Parathyroid adenoma (tissue), 2 donors: ENCODE measurements around the gene PPP2R1B.

Experiments used
- H2AFZ ChIP-seq: fragments of 300-600 bp; sonication (generic); one replicate; pipeline ENCODE4 v1.7.0; 2017; ENCODE audit warnings: antibody characterized with exemption, mild to moderate bottlenecking
- H3K27ac ChIP-seq: fragments of 300-600 bp; sonication (generic); one replicate; pipeline ENCODE4 v1.7.0; 2017
- H3K27me3 ChIP-seq: fragments of 300-600 bp; sonication (generic); one replicate; pipeline ENCODE4 v1.7.0; 2017; ENCODE audit warnings: low read length; ENCODE audit not compliant: control insufficient read depth, insufficient read depth
- H3K36me3 ChIP-seq: fragments of 300-600 bp; sonication (generic); one replicate; pipeline ENCODE4 v1.7.0; 2017; ENCODE audit warnings: low read length; ENCODE audit not compliant: control insufficient read depth, insufficient read depth
- H3K4me1 ChIP-seq: fragments of 300-600 bp; sonication (generic); one replicate; pipeline ENCODE4 v1.7.0; 2017; ENCODE audit warnings: control low read depth
- H3K4me2 ChIP-seq: fragments of 300-600 bp; sonication (generic); one replicate; pipeline ENCODE4 v1.7.0; 2017; ENCODE audit warnings: low read length
- H3K4me3 ChIP-seq: fragments of 300-600 bp; sonication (generic); one replicate; pipeline ENCODE4 v1.7.0; 2017; ENCODE audit warnings: low read depth, low read length
- H3K79me2 ChIP-seq: fragments of 300-600 bp; sonication (generic); one replicate; pipeline ENCODE4 v1.7.0; 2017; ENCODE audit warnings: control low read depth
- H3K9ac ChIP-seq: fragments of 300-600 bp; sonication (generic); one replicate; pipeline ENCODE4 v1.7.0; 2017; ENCODE audit warnings: mild to moderate bottlenecking
- H3K9me3 ChIP-seq: fragments of 300-600 bp; sonication (generic); one replicate; pipeline ENCODE4 v1.7.0; 2017; ENCODE audit warnings: low read length; ENCODE audit not compliant: control insufficient read depth
- TF ChIP-seq, protein P1 (sequence below): fragments of 300-600 bp; sonication (generic); IDR thresholded peaks from one replicate; pipeline ENCODE4 v1.7.0; 2017; ENCODE audit warnings: antibody characterized with exemption, mild to moderate bottlenecking
- donor health status: primary hyperparathyroidism.

The PPP2R1B gene

DNA sequence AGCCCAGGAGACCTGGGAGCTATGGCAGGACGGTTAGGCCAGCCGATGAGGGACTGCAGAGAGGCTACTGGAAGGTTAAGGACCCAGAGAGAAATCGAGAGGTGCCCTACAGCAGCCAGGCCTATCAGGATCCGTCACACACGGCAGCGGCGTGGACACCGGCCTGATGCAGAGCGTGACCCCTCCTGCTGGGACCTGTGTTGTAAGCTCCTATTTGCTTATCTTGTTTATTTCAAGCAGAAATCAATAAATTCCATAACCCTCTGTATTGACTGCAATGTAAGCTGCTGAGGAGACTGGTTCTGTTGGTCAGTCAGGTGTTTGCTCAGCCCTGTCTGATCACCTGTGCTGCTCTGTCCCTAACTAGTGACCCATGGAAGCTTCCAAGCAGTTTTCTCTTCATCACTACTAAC, 39.9 kb downstream of the PPP2R1B start:
- no peaks in the 10 kb centered on the region for H3K27me3 ChIP-seq
- TF ChIP-seq, protein P1, sequence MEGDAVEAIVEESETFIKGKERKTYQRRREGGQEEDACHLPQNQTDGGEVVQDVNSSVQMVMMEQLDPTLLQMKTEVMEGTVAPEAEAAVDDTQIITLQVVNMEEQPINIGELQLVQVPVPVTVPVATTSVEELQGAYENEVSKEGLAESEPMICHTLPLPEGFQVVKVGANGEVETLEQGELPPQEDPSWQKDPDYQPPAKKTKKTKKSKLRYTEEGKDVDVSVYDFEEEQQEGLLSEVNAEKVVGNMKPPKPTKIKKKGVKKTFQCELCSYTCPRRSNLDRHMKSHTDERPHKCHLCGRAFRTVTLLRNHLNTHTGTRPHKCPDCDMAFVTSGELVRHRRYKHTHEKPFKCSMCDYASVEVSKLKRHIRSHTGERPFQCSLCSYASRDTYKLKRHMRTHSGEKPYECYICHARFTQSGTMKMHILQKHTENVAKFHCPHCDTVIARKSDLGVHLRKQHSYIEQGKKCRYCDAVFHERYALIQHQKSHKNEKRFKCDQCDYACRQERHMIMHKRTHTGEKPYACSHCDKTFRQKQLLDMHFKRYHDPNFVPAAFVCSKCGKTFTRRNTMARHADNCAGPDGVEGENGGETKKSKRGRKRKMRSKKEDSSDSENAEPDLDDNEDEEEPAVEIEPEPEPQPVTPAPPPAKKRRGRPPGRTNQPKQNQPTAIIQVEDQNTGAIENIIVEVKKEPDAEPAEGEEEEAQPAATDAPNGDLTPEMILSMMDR, result no peak
- H3K9ac ChIP-seq, result no peak overlapping the region
- H3K36me3 ChIP-seq, result no peaks in the 10 kb centered on the region
- H3K9me3 ChIP-seq, result no peaks in the 10 kb centered on the region
- no peaks in the 10 kb centered on the region for H3K79me2 ChIP-seq
- no peak overlapping the region for H3K4me3 ChIP-seq
- no peak overlapping the region for H3K27ac ChIP-seq
- H3K4me1 ChIP-seq, result peaks cover 9% of the 10 kb centered on the region
- H3K4me2 ChIP-seq, result no peak overlapping the region
- H2AFZ ChIP-seq, result no peak overlapping the region

DNA sequence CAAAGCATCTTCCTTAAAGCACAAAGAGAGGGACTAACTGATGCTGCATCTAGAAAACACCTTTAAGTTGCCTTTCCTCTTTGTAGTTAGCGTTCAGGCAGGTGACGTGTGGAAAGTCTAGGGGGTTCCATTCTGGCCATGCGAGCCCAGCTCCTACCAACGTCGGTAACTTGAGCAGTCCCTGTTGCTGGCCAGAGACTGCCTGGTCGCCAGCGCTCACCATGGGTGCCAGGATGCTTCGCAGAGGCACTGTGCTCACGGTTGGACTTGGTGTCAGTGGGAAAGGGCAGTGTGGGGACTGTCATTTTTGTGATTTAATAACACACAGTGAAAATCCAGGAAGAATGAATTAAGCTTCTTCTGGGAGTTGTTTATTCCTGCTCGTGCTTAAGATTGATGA, 40.6 kb downstream of the PPP2R1B start:
- Histone ChIP-seq H3K36me3 (no peaks in the 10 kb centered on the region), H3K4me3 (no peak overlapping the region), H3K4me1 (peaks cover 9% of the 10 kb centered on the region), H3K79me2 (no peaks in the 10 kb centered on the region), H3K9ac (no peak overlapping the region), H3K9me3 (no peaks in the 10 kb centered on the region), H3K4me2 (no peak overlapping the region), H2AFZ (no peak overlapping the region), H3K27me3 (no peaks in the 10 kb centered on the region), H3K27ac (no peak overlapping the region)
- TF ChIP-seq, protein P1, result no peak

DNA sequence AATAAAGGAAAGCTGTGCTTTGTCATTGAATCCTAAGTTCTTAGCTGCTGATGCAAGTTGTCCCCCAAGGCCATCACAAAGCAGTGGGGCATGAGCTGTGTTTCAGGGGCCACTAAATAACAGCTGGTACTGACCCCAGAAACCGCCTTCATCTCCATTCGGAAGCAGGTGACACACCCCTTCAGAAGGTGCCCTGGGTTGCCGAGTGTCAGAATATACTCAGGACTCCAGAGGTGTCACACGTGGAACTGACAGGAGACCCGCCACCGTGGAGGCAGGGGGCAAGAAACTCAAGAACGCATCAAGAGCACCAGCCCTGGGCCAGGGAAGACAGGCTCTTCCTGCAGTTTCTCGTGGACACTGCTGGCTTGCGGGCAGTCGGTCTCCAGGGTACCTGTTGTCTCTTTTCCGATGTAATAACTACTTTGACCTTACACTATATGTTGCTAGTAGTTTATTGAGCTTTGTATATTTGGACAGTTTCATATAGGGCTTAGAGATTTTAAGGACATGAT, 41.5 kb downstream of the PPP2R1B start:
- Histone ChIP-seq H3K27ac (no peak overlapping the region), H3K36me3 (no peaks in the 10 kb centered on the region)

DNA sequence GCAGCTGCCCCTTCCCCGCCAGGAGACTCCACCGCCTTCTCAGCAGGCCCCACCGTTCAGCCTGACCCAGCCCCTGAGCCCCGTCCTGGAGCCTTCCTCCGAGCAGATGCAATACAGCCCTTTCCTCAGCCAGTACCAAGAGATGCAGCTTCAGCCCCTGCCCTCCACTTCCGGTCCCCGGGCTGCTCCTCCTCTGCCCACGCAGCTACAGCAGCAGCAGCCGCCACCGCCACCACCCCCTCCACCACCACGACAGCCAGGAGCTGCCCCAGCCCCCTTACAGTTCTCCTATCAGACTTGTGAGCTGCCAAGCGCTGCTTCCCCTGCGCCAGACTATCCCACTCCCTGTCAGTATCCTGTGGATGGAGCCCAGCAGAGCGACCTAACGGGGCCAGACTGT, 42.6 kb downstream of the PPP2R1B start:
- no peak overlapping the region for H3K4me2 ChIP-seq
- no peaks in the 10 kb centered on the region for H3K79me2 ChIP-seq
- H3K9ac ChIP-seq, result no peak overlapping the region
- no peak overlapping the region for H2AFZ ChIP-seq
- TF ChIP-seq, protein P1, result no peak
- H3K4me1 ChIP-seq, result no peaks in the 10 kb centered on the region
- no peaks in the 10 kb centered on the region for H3K36me3 ChIP-seq
- H3K27me3 ChIP-seq, result no peaks in the 10 kb centered on the region
- H3K9me3 ChIP-seq, result no peaks in the 10 kb centered on the region
- H3K27ac ChIP-seq, result no peak overlapping the region
- H3K4me3 ChIP-seq, result no peak overlapping the region

More for the DNA sequence above, 41.5 kb downstream of the PPP2R1B start:
- H3K79me2 ChIP-seq, result no peaks in the 10 kb centered on the region
- no peaks in the 10 kb centered on the region for H3K9me3 ChIP-seq
- no peak overlapping the region for H3K4me2 ChIP-seq
- TF ChIP-seq, protein P1, result no peak
- no peak overlapping the region for H2AFZ ChIP-seq
- no peak overlapping the region for H3K4me3 ChIP-seq
- H3K9ac ChIP-seq, result no peak overlapping the region
- H3K4me1 ChIP-seq, result peaks cover 7% of the 10 kb centered on the region
- no peaks in the 10 kb centered on the region for H3K27me3 ChIP-seq

DNA sequence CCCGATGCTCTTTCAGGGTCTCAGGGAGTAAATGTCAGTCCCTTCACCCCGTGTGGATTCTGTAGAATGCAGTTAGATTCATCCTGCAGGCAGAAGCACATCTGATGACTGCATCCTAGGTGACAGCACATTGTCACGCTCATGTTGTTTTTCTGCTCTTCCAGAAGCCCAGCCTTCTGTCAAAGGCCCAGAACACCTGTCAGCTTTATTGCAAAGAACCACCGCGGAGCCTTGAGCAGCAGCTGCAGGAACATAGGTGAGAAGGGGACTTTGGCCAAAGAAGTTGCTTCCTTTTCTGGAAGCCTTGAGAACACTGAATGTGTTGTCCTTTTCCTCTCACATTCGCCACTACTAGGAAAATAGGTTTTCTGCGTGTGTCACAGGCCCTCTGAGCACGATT, 43.7 kb downstream of the PPP2R1B start:
- no peaks in the 10 kb centered on the region for H3K36me3 ChIP-seq
- H3K9me3 ChIP-seq, result no peaks in the 10 kb centered on the region
- no peaks in the 10 kb centered on the region for H3K27me3 ChIP-seq
- H3K79me2 ChIP-seq, result no peaks in the 10 kb centered on the region
- H3K4me2 ChIP-seq, result no peak overlapping the region
- no peak overlapping the region for H3K27ac ChIP-seq
- H3K4me1 ChIP-seq, result no peaks in the 10 kb centered on the region
- no peak overlapping the region for H3K9ac ChIP-seq
- TF ChIP-seq, protein P1, result no peak
- H3K4me3 ChIP-seq, result no peak overlapping the region
- no peak overlapping the region for H2AFZ ChIP-seq
